GM19099 (cell line): Measurements from ENCODE around the gene SSBP4.

Experiments
- POLR2A ChIP-seq: IDR thresholded peaks from 3 replicates; pipeline ENCODE4 v1.6.1; 2011; ENCODE audit warnings: low read depth; ENCODE audit not compliant: insufficient read length; ENCODE audit errors: extremely low read depth

SSBP4 gene

DNA sequence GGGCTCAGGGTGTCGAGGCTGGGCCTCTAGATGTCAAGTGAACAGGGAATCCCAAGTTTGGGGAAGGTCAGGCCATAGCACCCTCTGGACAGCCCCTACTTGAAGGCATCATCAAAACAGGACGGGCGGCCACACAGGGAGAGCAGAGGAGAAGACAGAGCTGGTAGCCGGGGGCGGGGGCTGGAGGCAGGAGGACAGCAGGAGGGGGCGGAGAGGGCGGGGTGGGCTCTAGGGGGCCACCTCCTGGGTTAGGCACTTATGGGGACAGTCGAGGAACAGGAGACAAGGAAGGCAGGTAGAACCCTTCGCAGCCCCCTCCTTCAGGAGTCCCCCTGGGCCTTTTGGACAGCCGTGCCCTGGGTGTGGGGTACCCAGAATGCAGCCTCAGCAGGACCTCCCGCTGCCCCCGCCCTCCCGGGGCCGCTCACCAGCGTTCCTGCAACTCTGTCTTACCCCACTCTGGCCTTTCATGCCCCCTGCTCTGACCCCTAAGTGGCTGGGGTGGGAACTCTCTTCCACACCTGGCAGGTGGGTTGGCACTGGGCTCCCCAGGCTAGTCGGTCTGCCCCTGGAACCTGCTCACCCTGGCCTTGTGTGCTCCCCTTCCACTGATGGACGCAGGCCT, 5.8 kb downstream of the SSBP4 start:
- TF ChIP-seq POLR2A = no peak

DNA sequence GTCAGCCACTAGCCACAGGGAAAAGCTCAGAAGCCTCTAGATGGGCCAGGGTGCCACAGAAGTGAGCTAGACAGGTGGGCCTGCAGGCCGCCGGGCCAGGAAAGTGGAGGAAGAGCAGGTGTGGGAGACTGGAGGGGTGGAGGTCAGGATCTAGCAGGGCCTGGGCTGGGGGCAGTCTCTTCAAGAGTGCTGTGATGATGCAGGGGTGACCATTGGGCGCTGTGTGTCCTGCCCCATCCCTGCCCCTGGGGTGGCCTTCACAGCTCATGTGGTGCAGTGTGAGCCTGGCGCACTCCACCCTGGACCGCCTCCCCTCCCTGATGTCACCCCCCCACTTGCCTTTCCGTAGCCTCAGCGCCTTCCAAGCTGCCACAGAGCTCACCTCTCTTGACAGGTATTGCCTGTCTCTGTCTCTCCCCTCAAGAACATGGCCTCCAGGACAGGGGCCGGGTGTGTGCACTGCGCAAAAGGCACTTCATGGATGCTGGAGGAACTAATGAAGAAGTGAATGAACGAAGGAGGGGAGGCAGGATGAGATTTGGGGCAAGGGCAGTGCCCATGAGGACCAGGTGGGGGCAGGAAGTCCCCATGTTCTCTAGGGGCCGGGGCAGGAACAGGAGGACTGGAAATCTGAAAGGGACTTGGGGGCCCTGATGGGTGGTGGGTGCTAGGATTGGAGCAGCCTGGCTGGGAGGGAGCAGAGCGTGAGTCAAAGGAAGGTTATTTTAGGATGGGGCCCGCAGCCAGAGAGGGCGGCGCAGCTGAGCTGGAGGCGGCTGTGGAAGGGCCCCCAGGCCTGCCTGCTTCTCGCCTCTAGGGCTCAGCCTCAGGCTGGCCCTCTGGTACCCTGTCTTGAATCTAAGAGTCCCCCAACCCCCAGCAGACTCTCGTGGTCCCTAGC, 6.6 kb downstream of the SSBP4 start:
- TF ChIP-seq POLR2A = no peak

DNA sequence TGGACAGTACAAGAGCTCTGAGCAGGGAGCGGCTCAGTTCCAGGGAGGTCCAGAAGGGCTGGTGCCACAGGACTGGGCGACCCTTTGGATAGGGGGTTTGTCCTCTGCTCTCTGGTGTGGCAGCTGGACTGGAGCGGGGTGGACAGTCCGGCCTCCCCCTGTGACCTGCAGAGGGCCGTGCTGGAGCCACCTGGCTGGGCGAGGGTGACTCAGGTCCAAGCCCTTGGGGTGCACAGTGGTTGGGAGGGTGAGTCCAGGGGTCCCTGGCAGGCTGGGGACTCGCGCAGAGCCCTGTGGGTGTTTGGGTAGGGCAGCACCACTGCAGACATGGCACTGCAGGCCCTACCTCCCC, 7.2 kb downstream of the SSBP4 start:
- TF ChIP-seq POLR2A = no peak

DNA sequence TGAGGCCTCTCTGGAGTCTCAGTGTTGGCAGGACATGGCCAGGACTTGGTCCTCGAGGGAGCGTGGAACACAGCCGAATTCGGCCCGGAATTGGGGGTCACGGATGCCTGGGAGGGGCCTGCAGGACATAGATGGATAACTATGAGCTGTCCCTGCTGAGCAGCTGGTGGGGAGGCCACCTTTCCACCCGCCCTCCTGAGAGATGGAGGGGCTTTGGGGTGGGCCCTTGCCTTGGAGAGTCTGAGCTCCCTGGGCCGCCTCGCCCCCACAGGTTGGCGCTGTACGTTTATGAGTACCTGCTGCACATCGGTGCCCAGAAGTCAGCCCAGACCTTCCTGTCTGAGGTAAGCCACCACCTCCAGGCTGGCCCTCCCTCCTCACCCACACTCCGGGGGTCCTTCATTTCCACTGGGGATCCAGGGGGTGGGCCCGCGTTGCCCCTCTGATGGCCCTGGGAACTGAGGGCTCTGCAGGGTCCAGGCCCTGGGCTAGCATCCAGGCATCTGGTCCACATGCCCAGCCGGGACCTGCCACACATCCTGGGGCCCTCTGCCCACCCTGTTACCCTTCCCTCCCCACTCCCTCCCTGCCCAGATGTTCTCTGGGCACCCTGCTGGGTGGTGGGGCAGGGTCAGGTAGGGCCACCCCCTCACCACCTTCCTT, 8.0 kb downstream of the SSBP4 start:
- no peak for TF ChIP-seq POLR2A

DNA sequence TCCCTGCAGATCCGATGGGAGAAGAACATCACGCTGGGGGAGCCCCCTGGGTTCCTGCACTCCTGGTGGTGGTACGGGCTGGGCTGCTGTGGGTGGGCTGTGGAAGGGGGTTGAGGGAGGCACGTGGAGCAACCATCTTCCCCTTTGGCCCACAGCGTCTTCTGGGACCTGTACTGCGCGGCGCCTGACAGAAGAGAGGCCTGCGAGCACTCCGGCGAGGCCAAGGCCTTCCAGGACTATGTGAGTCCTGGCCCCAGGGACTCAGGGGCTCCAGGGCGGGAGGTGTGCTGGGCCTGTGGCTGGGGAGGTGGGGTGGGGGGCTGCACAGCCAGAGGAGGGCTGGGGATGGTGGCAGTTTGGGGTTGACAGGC, 8.5 kb downstream of the SSBP4 start:
- no peak for TF ChIP-seq POLR2A

DNA sequence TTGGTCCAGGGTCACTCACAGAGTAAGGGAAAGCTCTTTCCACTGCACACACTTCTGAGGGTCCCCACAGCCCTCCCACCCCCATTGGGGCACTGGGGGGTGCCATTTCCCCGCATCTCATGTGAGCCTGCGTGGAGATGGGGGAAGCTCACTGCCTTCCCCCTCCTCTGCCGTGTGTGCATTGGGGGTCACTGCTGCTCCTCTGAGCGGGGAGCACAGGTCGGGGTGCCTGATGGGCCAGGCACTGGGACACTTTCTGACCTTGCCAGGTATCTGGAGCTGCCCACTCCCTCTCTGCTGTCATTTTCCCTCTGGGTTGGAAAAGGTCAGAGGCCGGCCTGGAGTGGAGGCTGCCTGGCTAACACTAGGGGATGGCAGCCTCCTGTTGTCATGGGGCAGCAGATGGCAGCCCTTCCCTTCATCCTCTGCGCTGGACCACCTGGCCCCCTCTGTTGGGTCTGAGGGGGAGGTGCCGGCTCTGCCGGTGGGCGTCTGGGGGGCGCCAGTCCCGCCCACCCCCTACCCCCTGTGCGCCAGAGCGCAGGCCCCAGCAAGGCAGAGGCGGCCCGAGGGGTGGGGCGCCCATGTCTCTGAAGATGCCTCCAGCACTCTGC, 9.1 kb downstream of the SSBP4 start:
- TF ChIP-seq POLR2A = no peak

DNA sequence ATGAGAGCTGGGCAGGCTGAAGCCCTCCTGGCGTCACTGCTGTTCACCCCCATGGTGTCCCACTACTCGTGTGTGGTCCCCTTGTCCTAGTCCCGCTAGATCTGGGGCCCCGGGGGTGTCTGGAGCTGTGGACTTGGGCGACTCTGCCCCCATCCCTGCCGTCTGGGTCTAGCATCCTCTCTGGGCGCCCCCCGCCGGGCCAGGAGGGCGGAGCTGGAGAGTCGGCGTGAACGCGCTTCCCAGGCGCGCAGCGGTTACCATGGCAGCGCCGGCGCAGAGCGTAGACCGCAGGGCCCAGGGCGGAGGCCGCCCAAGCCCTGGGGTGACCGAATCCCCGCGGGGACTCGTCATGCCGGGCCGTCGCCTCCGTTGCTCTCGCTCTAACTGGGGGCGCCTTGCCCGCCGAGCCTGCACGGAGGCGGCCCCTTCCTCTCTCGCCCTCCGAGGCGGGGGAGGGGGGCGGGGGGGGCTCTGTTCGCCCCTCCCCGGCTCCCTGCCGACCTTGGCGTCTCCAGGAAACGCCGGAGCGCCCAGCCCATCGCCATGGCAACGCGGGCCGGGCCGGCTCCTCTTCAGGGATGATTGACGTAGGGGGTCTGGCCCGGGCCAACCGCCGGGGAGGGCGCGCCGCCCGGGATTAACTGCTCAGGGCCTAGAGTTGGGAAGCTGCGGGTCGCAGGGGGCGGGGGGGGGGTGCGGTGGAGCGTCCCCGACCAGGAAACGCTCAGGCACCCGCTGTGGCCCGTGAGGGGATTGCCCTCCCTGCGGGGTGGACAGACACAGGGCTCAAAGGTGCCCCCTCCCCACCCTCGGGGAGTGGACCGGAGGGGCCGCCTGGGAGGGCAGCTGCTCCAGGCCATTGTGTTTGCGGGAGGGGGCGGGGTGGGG, 9.8 kb downstream of the SSBP4 start:
- no peak for TF ChIP-seq POLR2A

DNA sequence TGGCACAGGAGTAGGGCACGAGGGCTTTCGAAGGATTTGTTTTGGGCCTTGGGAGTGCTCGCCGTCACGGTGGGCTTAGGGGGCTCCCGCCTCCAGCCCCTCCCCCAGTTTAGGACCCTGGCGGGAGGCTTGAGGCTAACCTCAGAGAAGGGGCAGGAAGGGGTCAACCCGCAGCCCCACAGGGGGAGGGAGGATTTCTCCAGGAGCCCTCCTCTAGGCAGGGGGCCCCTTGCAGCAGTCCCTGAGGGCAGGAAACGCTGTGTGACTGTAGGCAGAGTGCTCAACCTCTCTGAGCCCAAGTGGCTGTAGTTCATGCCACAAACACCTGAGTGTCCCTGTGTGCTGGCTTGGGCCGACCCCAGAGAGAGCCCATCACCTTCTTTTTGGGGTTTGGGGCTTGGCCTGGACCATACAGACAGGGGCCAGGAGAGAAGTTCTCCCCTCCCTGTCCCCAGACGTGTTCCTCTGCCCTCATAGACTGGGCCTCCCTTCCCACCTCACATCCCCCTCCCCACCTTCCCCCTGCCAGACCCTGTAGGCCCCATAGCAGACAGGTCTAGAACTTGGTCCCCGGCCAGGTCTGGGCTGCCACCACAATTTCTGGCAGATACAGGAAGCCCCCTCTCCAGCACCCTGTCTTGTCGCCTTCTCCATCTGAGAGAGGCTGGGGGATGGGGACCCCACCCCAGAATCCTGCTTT, 10.7 kb downstream of the SSBP4 start:
- TF ChIP-seq POLR2A = no peak

DNA sequence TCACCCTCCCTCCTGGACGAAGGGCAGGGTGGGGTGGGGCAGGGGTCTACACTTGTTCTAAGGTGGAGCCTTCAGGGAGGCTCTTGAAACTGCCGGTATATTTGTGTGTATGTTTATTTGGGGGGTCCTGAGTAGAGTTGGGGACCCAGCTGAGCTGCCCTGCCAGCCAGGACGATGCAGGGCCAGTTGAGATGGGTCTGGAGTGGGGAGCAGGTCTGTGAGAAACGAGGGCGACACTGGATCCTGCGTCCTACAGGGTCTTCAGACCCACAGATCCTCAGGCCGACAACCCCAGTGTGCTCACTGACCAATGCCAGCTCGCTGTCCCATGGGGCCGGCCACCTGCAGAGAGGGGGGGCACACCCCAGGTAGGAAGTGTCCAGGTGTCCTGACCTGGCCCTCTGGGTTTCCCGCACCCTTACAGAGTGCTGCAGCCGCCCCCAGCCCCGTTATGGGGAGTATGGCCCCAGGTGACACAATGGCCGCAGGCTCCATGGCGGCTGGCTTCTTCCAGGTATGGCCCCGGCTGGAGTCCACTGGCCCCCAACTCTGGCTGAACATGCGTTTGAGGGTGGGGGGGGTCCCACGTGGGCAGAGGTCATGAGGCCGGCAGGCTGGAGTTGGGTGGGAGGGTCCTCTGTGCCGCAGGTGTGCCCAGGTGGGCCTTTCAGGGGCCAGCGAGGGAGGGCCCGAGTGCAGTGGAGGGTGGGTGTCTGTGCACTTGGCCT, 11.4 kb downstream of the SSBP4 start:
- no peak for TF ChIP-seq POLR2A

DNA sequence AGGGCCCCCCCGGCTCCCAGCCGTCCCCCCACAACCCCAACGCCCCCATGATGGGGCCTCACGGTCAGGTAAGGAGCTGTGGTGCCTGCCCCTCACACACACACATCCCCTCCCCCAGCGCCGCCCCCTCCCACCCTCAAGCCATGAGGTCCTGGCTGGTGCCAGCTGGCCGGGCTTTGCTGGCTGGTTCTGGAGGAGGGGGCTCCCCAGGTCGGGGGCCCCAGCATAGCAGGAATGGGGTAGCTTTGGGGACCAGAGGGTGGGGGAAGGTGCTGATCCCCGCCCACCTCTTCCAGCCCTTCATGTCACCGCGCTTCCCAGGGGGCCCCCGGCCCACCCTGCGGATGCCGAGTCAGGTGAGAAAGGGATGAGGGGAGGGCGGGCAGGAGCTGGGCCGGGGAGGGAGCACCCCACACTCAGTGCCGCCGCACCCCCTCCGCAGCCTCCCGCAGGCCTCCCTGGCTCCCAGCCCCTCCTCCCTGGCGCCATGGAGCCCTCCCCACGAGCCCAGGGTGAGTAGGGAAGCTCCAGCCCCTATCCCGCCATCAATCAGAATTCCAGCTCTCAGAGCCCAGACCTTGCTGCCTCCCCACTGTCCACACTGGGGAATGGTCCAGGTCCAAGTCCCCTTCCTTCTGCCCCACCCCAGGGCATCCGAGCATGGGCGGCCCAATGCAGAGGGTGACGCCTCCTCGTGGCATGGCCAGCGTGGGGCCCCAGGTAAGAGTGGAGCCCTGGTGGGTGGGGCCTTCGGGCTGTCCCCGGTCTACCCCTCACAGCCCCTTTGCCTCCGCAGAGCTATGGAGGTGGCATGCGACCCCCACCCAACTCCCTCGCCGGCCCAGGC, 12.4 kb downstream of the SSBP4 start:
- TF ChIP-seq POLR2A = no peak

DNA sequence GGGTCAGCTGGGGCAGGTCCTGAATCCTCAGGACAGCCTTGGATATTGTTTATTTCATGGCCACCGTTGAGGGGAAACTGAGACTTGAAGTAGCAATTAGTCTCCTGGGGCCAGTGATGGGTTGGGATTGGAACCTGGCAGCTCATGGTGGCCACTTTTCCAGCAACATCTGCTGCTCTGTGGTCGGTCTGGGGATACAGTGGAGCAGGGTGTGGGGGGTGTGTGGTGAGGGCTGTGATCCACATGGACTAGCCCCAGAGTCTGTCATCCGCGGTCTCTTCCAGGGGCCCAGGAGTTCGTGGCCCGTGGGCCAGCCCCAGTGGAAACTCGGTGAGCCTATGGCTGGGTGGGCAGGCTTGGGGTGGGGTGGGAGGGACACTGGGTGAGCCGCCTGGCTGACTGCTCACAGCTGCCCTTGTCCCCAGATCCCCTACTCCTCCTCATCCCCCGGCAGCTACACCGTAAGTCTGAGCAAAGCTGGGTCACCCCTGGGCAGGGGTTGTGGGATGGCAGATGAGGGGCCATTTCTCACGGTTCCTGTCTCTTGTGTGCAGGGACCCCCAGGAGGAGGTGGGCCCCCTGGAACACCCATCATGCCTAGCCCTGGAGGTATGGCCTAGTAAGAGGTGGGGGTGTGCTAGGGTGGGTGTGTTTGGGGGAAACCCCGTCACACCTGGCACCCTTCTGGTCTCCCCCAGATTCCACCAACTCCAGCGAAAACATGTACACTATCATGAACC, 13.2 kb downstream of the SSBP4 start:
- TF ChIP-seq POLR2A = no peak
